OCI-LY7 (cell line): ENCODE data around the gene PSAP. TPM values are rescaled to one million over a fixed set of nuclear protein-coding genes. Genes with fewer than 3 reads are reported as not detected.

Source experiments
- BruUV-seq: library from RNA; stranded (reverse); fragments of 400-500 nt; replicated peaks from 2 replicates; lab custom pipeline; 2021; lab: Mats Ljungman, UMichigan
- CTCF ChIA-PET: fragments of 300-600 bp; sonication (Branson Sonifier 250); formaldehyde crosslinking; loops from one replicate; lab custom pipeline; 2022; ENCODE audit warnings: antibody characterized with exemption; ENCODE audit not compliant: unreplicated experiment; lab: Charles Lee
- POLR2A ChIA-PET: fragments of 300-600 bp; sonication (Branson Sonifier 250); formaldehyde crosslinking; loops from one replicate; lab custom pipeline; 2022; ENCODE audit warnings: antibody characterized with exemption; lab: Charles Lee
- DNase-seq: peaks from one replicate; pipeline ENCODE4 v3.0.0-alpha.2; 2015; ENCODE audit warnings: low spot score
- H2AFZ ChIP-seq: fragments of 200-600 bp; sonication (generic), shearing (Covaris generic); 2 replicates; pipeline ENCODE4 v1.6.1; 2014; ENCODE audit warnings: mild to moderate bottlenecking, antibody characterized with exemption, low read length, moderate library complexity
- H3K27ac ChIP-seq: fragments of 200-600 bp; sonication (generic); 2 replicates; pipeline ENCODE4 v1.5.1; 2014; ENCODE audit warnings: mixed run types, low read depth, mild to moderate bottlenecking, moderate library complexity, low read length, inconsistent platforms; ENCODE audit not compliant: poor library complexity, severe bottlenecking
- H3K36me3 ChIP-seq: fragments of 200-600 bp; sonication (generic); 2 replicates; pipeline ENCODE4 v1.6.1; 2014; ENCODE audit warnings: mild to moderate bottlenecking, antibody characterized with exemption, low read length, moderate library complexity, mixed read lengths; ENCODE audit not compliant: insufficient read depth
- H3K4me1 ChIP-seq: fragments of 200-600 bp; sonication (generic); 2 replicates; pipeline ENCODE4 v1.5.1; 2014; ENCODE audit warnings: mild to moderate bottlenecking, low read length; ENCODE audit not compliant: insufficient read depth, poor library complexity, severe bottlenecking
- H3K4me2 ChIP-seq: fragments of 200-600 bp; sonication (generic); 2 replicates; pipeline ENCODE4 v1.6.1; 2014; ENCODE audit warnings: mild to moderate bottlenecking, low read length
- H3K4me3 ChIP-seq: fragments of 200-600 bp; sonication (generic); 2 replicates; pipeline ENCODE4 v1.5.1; 2014; ENCODE audit warnings: mild to moderate bottlenecking, low read depth, low read length; ENCODE audit not compliant: poor library complexity, severe bottlenecking
- H3K79me2 ChIP-seq: fragments of 200-600 bp; sonication (generic); 2 replicates; pipeline ENCODE4 v1.6.1; 2016; ENCODE audit warnings: low read depth, mild to moderate bottlenecking, low read length, moderate library complexity, mixed read lengths; ENCODE audit not compliant: insufficient read depth
- H3K9me2 ChIP-seq: fragments of 200-600 bp; sonication (generic); 2 replicates; pipeline ENCODE4 v1.6.1; 2016; ENCODE audit warnings: mild to moderate bottlenecking, low read length, mixed read lengths; ENCODE audit not compliant: insufficient read depth
- H3K9me3 ChIP-seq: fragments of 200-600 bp; sonication (generic); 2 replicates; pipeline ENCODE4 v1.6.1; 2014; ENCODE audit warnings: mild to moderate bottlenecking, mixed run types, low read length, mixed read lengths
- H4K20me1 ChIP-seq: fragments of 200-600 bp; sonication (generic); 2 replicates; pipeline ENCODE4 v1.6.1; 2014; ENCODE audit warnings: mild to moderate bottlenecking, antibody characterized with exemption, low read length, moderate library complexity, mixed read lengths; ENCODE audit not compliant: insufficient read depth
- EZH2phosphoT487 ChIP-seq: fragments of 200-600 bp; sonication (generic); IDR thresholded peaks from 2 replicates; pipeline ENCODE4 v1.6.1; 2018; ENCODE audit warnings: low read depth, borderline replicate concordance, mild to moderate bottlenecking, mixed run types, antibody characterized with exemption, low read length, moderate library complexity, mixed read lengths
- intact Hi-C: fragments of 100-400 bp; cut with micrococcal nuclease; formaldehyde crosslinking; loops from one replicate; pipeline ENCODE4 v1.10.0; 2022; ENCODE audit not compliant: unreplicated experiment
- total RNA-seq, 2 experiments: library from RNA; depleted of rRNA in 1 of 2; stranded (reverse); fragments of >200 nt in 1 of 2; shearing (Covaris generic) in 1 of 2; gene quantifications; 2 replicates each; pipeline ENCODE4 v1.2.3, GENCODE V29; 2014 to 2022
- TF ChIP-seq, protein P1 (sequence below): fragments of 200-600 bp; sonication (generic); conservative IDR thresholded peaks from 2 replicates; pipeline ENCODE4 v1.5.1; 2014; ENCODE audit warnings: mild to moderate bottlenecking, antibody characterized with exemption, low read length, moderate library complexity, mixed read lengths

PSAP gene
- total RNA-seq, 2 experiments from 2014 or later, result 163 to 200 TPM

DNA sequence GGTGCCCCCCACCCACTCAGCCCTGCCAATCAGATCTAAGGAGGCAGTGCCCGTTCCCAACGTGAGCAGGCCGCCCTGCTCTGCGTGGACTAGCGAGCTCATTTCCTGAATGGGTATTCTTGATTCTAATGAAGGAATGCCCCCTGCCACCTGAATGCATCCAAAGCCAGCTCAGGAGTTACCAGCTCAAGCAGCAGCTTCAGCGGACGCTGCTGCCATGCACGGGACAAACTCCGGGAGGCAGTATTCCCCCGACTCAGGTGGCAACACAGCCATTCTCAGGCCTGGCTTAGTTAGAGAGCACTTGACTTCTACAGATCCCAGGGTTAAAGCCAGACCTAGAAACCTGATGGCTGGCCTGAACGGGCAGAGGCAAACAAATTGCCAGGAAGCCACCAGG, 25.8 kb downstream of the PSAP start:
- Histone ChIP-seq H3K4me2 (no peak overlapping the region), H3K27ac (no peak overlapping the region), H3K9me3 (no peaks in the 10 kb centered on the region), H3K36me3 (peaks cover 95% of the 10 kb centered on the region), H2AFZ (no peak overlapping the region), H4K20me1 (no peaks in the 10 kb centered on the region), H3K79me2 (no peaks in the 10 kb centered on the region), H3K4me3 (no peak overlapping the region), H3K4me1 (no peaks in the 10 kb centered on the region), H3K9me2 (no peaks in the 10 kb centered on the region)
- DNase-seq, result no peak
- ChIA-PET POLR2A (interaction anchor here (0.5 to 0.6 kb wide), 2 partner anchors 400 to 441 kb away, joined by 3 to 4 read pairs; no protein-coding TSS in a partner anchor), CTCF (interaction anchor here (1.1 kb wide), 1 partner anchor 11 kb away, joined by 3 read pairs; no protein-coding TSS in a partner anchor)
- no peak for TF ChIP-seq EZH2phosphoT487
- TF ChIP-seq, protein P1, sequence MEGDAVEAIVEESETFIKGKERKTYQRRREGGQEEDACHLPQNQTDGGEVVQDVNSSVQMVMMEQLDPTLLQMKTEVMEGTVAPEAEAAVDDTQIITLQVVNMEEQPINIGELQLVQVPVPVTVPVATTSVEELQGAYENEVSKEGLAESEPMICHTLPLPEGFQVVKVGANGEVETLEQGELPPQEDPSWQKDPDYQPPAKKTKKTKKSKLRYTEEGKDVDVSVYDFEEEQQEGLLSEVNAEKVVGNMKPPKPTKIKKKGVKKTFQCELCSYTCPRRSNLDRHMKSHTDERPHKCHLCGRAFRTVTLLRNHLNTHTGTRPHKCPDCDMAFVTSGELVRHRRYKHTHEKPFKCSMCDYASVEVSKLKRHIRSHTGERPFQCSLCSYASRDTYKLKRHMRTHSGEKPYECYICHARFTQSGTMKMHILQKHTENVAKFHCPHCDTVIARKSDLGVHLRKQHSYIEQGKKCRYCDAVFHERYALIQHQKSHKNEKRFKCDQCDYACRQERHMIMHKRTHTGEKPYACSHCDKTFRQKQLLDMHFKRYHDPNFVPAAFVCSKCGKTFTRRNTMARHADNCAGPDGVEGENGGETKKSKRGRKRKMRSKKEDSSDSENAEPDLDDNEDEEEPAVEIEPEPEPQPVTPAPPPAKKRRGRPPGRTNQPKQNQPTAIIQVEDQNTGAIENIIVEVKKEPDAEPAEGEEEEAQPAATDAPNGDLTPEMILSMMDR, result peak; percentile 59
- intact Hi-C loops, result no loop called here
- BruUV-seq, result no TSS peak

DNA sequence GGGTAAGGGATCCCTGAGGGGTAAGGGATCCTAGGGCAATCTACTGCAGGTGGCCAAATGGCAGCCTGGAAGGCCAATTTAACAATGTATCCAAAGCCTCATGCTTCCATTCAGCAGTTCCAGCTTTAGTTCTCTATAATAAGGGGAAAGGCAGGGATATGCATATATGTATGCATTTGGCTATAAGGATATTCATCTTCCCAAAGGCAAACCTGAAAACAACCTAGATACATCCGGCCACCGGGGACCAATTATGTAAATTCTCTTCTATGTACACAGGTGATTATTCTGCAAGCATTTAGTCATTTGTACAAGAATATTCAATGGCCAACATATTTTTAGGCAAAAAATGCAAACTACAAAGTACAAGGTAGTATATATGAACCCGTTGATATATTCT, 26.7 kb downstream of the PSAP start:
- ChIA-PET POLR2A (no interaction called here), CTCF (interaction anchor here (1.1 kb wide), 1 partner anchor 12 kb away, joined by 3 read pairs; no protein-coding TSS in a partner anchor)
- no peaks in the 10 kb centered on the region for H4K20me1 ChIP-seq
- peaks cover 96% of the 10 kb centered on the region for H3K36me3 ChIP-seq
- no peak overlapping the region for H3K4me2 ChIP-seq
- H3K4me1 ChIP-seq, result no peaks in the 10 kb centered on the region
- BruUV-seq, result TSS peak; percentile 37
- H3K27ac ChIP-seq, result no peak overlapping the region
- H3K4me3 ChIP-seq, result no peak overlapping the region
- H3K9me2 ChIP-seq, result no peaks in the 10 kb centered on the region
- no peak for DNase-seq
- TF ChIP-seq EZH2phosphoT487, result no peak
- TF ChIP-seq, protein P1, result no peak
- no peaks in the 10 kb centered on the region for H3K79me2 ChIP-seq
- intact Hi-C loops, result no loop called here
- H2AFZ ChIP-seq, result no peak overlapping the region
- H3K9me3 ChIP-seq, result no peaks in the 10 kb centered on the region

DNA sequence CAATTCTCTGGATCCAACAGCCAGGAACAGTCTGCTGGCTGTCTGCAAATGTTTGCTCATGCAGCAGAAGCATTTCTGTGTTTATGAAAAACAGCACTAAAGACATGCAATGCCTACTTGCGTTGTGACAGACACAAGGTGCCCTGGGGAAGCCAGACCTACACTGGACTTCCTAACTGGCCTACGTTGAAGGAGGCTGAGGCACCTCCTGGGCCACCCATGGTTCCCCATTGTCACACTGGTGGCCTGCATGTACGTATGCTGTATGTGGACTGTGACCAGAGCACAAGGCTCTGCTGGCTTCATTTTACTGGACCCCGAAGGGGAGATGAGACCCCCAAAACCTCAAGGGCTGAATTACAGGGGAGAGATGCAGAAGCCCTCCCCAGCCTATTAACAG, 27.7 kb downstream of the PSAP start:
- DNase-seq, result no peak
- Histone ChIP-seq H3K4me3 (no peak overlapping the region), H3K9me2 (no peaks in the 10 kb centered on the region), H3K79me2 (no peaks in the 10 kb centered on the region), H3K36me3 (peaks cover 96% of the 10 kb centered on the region), H2AFZ (no peak overlapping the region), H3K4me2 (no peak overlapping the region), H4K20me1 (no peaks in the 10 kb centered on the region), H3K9me3 (no peaks in the 10 kb centered on the region), H3K4me1 (no peaks in the 10 kb centered on the region), H3K27ac (no peak overlapping the region)
- TF ChIP-seq EZH2phosphoT487, result no peak
- TF ChIP-seq, protein P1, result no peak
- ChIA-PET CTCF (no interaction called here), POLR2A (no interaction called here)
- BruUV-seq, result no TSS peak
- intact Hi-C loops, result no loop called here
